Brain pericyte (primary cell): ENCODE data around the gene NYNRIN.
"Not testable (repeated sequence)": the region's sequence is repeated elsewhere in the genome, so short reads cannot be mapped to it uniquely, and the experiment has no call there.

Experiments used
- DNase-seq: peaks from one replicate; pipeline ENCODE4 v3.0.0-alpha.2; 2012; ENCODE audit warnings: low read depth, low spot score

The NYNRIN gene

DNA sequence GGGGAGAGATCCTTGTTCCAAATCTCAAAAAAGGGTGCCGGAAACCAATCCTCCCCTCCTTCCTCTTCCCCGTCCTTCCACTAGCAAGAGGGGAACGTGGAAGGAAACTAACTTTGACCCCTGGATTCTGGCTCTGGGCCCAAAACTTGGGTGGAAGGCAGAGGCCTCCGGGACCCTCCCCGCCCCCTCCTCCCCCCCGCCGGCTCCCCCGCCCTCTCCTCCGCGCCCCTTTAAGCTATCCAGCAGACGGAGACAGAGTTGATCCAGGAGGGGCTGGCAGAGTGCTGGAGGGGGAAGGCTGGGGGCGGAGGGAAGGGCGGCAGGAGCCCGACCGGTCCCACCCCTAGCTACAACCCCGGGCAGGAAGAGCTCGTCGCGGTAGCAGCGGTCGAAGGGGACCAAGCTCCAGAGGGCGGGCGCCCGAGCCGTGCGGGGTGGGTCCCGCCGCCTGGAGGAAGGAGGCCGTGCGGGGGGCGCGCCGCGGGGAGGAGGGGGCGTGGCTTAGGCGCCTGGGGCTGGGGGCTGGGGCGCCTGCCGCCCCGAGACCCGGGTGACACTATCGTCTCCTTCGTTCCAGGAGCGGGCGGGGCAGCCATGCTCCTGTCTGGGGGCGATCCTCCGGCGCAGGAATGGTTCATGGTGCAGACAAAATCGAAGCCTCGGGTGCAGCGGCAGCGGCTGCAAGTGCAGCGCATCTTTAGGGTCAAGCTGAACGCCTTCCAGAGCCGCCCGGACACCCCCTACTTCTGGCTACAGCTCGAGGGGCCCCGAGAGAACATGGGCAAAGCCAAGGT is at the start of gene NYNRIN:
Gene NYNRIN (plus strand): TSS at position 351 of the 794 bp plus-strand sequence. CDS start 244 bp downstream, at position 595.
- no peak for DNase-seq

DNA sequence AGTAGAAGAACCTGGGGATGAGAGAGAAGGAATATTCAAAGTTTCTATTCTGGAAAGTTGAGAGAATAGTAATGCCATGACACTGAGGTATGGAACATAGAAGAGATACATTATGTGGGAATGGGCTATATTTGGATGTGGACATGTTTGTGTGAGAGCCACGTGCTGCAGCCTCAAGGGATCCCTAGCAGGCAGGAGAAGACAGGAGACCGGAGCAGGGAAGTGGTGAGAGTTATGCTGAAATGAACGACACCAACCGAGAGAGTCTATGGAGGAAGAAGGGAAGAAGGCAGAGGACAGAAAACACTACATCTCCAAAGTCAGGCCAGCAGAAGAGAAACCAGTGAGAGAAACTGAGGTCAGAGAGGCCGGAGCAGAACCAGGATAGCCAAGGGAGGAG is 49.1 kb upstream of the NYNRIN start:
- DNase-seq: no peak

DNA sequence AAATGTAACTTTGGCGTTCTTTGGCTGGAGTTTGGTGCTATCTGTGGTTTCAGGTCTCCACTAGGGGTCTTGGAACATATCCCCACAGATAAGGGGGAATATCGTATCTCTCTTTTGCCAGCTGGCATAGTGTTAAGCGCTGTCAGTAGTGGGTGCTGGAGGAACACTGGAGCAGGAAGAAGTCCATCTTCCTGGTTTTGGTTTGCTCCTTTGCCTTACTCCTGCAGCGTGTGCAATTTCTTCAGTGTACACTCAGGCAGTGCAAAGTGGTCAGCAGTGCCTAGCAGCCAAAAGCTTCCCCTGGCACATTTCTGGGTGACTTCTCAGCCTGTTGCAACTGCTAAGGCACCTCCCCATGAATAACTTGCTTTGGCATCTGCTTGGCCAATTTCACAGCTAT is 47.3 kb upstream of the NYNRIN start:
- no peak for DNase-seq

DNA sequence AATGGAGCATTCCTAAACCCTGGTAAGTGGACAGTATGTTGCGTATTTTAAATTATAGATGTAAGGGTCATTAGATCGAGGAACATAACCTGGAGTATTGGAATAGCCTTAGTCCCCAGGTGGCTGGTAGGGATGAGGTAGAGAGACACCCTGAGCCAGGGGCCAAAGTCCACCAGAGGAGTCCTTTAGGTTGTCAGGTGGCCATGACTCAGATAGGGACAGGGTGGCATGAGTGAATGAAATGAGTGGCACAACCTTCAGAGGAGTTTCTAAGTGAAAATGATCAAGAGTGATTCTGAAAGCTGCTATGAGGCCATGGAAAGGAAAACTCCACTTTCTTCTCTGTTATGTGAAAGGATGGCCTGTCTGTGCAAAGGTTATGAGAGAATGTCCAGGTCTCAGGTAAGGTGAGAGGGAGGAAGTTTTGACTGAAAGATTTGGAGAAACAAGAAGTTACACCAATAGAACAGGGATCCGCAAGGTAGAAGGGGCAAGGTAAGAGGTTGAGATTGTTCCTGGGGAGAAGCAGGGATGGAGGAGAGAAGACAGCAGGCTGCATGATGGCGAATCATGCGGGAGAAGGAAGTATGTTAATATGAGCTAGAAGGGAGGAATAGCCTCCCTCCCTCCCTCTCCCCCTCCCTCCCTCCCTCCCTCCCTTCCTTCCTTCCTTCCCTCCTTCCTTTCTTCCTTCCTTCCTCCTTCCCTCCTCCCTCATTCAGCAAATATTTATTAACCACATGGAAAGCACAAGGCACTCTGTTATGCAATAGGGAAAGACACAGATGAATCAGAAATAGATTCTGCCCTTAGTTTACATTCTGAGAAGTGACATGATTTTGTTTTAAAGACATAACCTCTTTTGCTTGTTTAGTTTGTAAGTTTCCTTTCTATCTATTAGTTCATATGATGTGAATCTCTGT is 45.0 kb upstream of the NYNRIN start:
- DNase-seq: no peak

GRCh38 chr14:24354482-24354825 is 44.3 kb upstream of the NYNRIN start:
- not testable (repeated sequence) for DNase-seq

GRCh38 chr14:24355009-24355408 is 43.8 kb upstream of the NYNRIN start:
- no peak for DNase-seq

DNA sequence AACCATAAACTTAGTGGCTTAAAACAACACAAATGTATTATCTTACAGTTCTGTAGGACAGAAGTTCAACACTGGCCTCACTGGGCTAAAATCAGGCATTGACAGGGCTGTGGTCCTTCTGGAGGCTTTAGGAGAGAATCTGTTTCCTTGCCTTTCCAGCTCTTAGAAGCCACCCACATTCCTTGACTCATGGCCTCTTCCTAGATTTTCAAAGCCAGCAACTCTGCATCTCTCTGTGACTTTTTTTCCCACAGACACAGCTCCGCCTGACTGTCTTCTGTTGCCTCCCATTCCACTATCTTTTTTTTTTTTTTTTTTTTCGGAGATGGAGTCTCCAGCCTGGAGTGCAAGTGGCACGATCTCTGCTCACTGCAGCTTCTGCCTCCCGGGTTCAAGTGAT is 42.6 kb upstream of the NYNRIN start:
- no peak for DNase-seq

DNA sequence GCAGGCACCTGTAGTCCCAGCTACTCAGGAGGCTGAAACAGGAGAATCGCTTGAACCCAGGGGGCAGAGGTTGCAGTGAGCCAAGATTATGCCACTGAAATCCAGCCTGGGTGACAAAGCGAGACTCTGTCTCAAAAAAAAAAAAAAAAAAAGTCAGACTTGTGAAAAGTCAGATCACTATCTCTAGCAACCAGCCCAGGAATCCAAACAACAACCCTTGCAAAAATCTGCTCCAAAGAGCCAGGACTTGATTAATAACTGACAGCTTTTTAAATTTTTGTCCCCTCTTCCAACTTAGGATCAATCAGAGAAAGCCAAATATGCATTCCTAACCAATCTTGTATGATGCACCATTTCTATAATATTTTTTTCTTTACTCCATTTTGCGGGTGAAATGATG is 38.5 kb upstream of the NYNRIN start:
- DNase-seq: no peak

- no peak for DNase-seq
Observed at GRCh38 chr14:24361326-24361725, 37.5 kb upstream of the NYNRIN start.

GRCh38 chr14:24362241-24362960 is 36.4 kb upstream of the NYNRIN start:
- DNase-seq: no peak

GRCh38 chr14:24363401-24363800 is 35.4 kb upstream of the NYNRIN start:
- DNase-seq: no peak

GRCh38 chr14:24364841-24365240 is 34.0 kb upstream of the NYNRIN start:
- no peak for DNase-seq

GRCh38 chr14:24365600-24366412 is 33.0 kb upstream of the NYNRIN start:
- peak; percentile 81 for DNase-seq

GRCh38 chr14:24366413-24366720 is 32.4 kb upstream of the NYNRIN start:
- no peak for DNase-seq

DNA sequence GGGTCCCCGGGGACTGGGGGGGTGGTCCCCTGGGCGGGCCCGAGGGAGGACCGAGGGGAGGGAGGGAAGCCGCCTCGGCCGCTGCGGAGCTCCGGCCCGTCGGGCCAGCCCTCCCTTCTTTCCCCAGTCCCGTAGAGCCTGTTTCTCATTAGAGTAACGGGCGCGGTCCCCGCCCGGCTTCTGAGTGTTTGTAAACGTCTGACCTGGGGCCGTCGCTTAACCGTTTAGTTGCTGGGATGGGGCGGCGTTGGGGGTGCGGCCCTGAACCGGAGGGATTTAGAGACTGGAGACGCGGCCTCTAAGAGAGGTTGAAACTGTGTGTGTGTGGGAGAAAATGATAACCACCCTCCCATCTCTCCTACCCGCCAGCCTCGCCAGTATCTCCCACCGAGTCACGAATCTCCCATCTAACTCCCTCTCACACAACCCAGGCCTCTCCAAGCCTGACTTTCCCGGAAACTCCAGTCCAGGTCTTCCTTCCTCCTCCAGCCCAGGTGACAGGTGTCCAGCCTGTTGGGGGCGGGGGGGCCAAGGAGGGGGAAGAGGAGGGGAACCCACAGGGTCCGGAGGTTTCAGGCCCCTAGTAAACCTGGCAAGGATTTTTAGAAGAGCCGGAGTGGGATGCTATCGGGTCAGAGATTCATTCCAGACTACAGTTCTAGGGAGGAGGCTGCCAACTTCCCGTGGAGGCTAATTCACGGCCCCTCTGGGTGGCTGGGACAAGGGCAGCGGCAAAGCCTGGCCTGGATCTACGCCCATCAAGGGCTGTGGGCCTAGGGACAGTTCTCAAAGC is 31.9 kb upstream of the NYNRIN start:
- peak; percentile 93 for DNase-seq

GRCh38 chr14:24367514-24368211 is 31.1 kb upstream of the NYNRIN start, which contains the start of gene NFATC4:
NFATC4 (plus strand) TSS chr14:24368184; CDS start chr14:24368341, 157 bp downstream.
- DNase-seq: peak; percentile 69

GRCh38 chr14:24368212-24368561 is 30.6 kb upstream of the NYNRIN start:
- no peak for DNase-seq

GRCh38 chr14:24368562-24369252 is 30.1 kb upstream of the NYNRIN start:
- peak; percentile 38 for DNase-seq

DNA sequence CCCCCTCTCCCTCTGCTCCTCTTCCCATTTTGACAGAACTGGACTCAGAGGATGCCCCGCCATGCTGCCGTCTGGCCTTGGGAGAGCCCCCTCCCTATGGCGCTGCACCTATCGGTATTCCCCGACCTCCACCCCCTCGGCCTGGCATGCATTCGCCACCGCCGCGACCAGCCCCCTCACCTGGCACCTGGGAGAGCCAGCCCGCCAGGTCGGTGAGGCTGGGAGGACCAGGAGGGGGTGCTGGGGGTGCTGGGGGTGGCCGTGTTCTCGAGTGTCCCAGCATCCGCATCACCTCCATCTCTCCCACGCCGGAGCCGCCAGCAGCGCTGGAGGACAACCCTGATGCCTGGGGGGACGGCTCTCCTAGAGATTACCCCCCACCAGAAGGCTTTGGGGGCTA is 29.3 kb upstream of the NYNRIN start:
- no peak for DNase-seq
